Vagina (tissue), 2 donors: ENCODE data around the gene PKD1L1. TPM values are rescaled to one million over a fixed set of nuclear protein-coding genes. Genes with fewer than 3 reads are reported as not detected.

Source experiments
- DNase-seq, 2 donors: peaks; one replicate each; pipeline ENCODE4 v3.0.0-alpha.2; 2017; ENCODE audit errors: extremely low spot score in 2 of 2
- H3K27ac ChIP-seq: fragments of 200-600 bp; sonication (generic); one replicate; pipeline ENCODE4 v1.5.1; 2019
- H3K27me3 ChIP-seq: fragments of 200-600 bp; sonication (generic); one replicate; pipeline ENCODE4 v1.5.1; 2019
- H3K36me3 ChIP-seq, 2 donors: fragments of 200-600 bp; sonication (generic); one replicate each; pipeline ENCODE4 v1.5.1; 2017 to 2019
- H3K4me1 ChIP-seq: fragments of 200-600 bp; sonication (generic); one replicate; pipeline ENCODE4 v1.5.1; 2019
- H3K4me3 ChIP-seq, 2 donors: fragments of 200-600 bp; sonication (generic); 1 replicate in 1 of 2; 2 replicates in 1 of 2; pipeline ENCODE4 v1.5.1; 2016 to 2019
- H3K9me3 ChIP-seq: fragments of 200-600 bp; sonication (generic); one replicate; pipeline ENCODE4 v1.5.1; 2019
- POLR2A ChIP-seq, 2 donors: fragments of 450-650 bp; IDR thresholded peaks; one replicate each; pipeline ENCODE4 v1.6.1; 2017; ENCODE audit warnings: antibody characterized with exemption in 2 of 2, mild to moderate bottlenecking in 2 of 2, moderate library complexity in 2 of 2
- POLR2AphosphoS5 ChIP-seq, 2 donors: sonication (generic); formaldehyde crosslinking; IDR thresholded peaks; one replicate each; pipeline ENCODE4 v1.9.0; 2017; ENCODE audit warnings: antibody characterized with exemption in 2 of 2, mild to moderate bottlenecking in 2 of 2, low read depth in 1 of 2; ENCODE audit not compliant: insufficient read depth in 1 of 2
- intact Hi-C: fragments of 100-400 bp; cut with DNase I; formaldehyde crosslinking; loops from one replicate; pipeline ENCODE4 v1.15.1; 2023
- total RNA-seq: library from RNA; depleted of rRNA; stranded (reverse); fragments of >200 nt; gene quantifications from one replicate; pipeline ENCODE4 v1.2.3, GENCODE V29; 2016
- TF ChIP-seq, protein P1 (sequence below), 3 experiments: fragments of 450-650 bp in 2 of 3; fragments of 200-600 bp in 1 of 3; sonication (generic) in 1 of 3; IDR thresholded peaks; one replicate each; pipeline ENCODE4 v1.5.1; 2017 to 2019; ENCODE audit warnings: antibody characterized with exemption in 3 of 3, mild to moderate bottlenecking in 2 of 3, moderate library complexity in 2 of 3

The PKD1L1 gene
- total RNA-seq, 1 donor from 2014 or later = 0.49 TPM

DNA sequence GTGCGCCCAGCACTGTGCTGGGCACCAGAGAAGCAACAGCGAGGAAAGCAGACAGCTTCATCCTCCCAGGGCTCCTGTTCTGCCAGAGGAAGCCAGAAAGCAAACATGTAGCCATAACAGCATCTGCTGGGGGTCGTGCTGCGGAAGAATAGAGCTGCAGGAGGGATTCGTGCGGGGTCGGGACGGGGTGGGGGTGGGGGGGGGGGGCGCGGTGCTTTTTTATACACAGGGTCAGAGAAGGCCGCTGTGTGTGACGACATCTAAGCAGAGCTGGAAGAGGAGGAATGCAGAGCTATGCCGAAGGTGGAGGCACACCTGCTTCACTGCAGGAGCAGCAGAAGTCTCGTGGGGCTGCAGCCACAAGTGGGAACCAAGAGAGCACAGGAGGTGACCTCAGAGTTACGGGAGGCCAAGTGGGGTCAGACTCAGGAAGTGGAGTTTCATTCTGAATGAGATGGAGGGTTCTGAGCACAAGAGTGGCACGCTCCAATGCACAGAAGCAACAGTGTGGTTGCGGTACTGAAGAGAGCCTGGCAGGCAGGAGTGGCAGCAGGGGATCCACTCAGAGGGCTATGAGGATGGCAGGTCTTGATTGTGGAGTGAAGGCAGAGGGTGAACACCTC is 11.1 kb downstream of the PKD1L1 start:
- Histone ChIP-seq H3K4me3 (no peak overlapping the region), H3K27ac (no peak overlapping the region), H3K4me1 (peaks cover 5% of the 10 kb centered on the region), H3K9me3 (no peaks in the 10 kb centered on the region), H3K36me3 (no peaks in the 10 kb centered on the region), H3K27me3 (no peaks in the 10 kb centered on the region)
- DNase-seq = peak; percentile 74 to 79
- TF ChIP-seq, protein P1, sequence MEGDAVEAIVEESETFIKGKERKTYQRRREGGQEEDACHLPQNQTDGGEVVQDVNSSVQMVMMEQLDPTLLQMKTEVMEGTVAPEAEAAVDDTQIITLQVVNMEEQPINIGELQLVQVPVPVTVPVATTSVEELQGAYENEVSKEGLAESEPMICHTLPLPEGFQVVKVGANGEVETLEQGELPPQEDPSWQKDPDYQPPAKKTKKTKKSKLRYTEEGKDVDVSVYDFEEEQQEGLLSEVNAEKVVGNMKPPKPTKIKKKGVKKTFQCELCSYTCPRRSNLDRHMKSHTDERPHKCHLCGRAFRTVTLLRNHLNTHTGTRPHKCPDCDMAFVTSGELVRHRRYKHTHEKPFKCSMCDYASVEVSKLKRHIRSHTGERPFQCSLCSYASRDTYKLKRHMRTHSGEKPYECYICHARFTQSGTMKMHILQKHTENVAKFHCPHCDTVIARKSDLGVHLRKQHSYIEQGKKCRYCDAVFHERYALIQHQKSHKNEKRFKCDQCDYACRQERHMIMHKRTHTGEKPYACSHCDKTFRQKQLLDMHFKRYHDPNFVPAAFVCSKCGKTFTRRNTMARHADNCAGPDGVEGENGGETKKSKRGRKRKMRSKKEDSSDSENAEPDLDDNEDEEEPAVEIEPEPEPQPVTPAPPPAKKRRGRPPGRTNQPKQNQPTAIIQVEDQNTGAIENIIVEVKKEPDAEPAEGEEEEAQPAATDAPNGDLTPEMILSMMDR (IDR thresholded peaks at IDR 0.05) = no peak
- TF ChIP-seq POLR2A (IDR thresholded peaks at IDR 0.05) (no peak), POLR2AphosphoS5 (IDR thresholded peaks at IDR 0.05; ENCODE audit: insufficient read depth in 1 of 2, low read depth in 1 of 2) (no peak)
- intact Hi-C loops = no loop called here

DNA sequence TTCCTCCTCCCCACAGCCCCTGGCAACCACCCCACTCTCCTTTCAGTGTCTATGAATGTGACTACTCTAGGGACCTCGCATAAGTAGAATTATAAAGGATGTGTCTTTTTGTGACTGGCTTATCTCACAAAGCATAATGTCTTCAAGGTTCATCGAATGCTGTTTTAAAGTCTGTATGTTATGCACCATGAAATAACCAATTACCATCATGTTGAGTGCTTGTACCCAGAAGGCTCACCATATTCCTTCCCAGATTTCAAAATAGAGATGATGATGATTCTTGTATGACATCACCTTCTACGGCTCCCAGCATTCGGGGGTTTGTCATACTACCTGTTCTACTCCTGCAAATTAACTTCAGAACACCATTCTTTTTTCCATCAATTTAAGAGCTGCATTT is 11.9 kb downstream of the PKD1L1 start:
- Histone ChIP-seq H3K36me3 (no peaks in the 10 kb centered on the region), H3K27me3 (no peaks in the 10 kb centered on the region), H3K4me1 (peaks cover 5% of the 10 kb centered on the region), H3K4me3 (no peak overlapping the region), H3K27ac (no peak overlapping the region), H3K9me3 (no peaks in the 10 kb centered on the region)
- no peak for DNase-seq
- TF ChIP-seq, protein P1 (IDR thresholded peaks at IDR 0.05) = no peak
- TF ChIP-seq POLR2A (IDR thresholded peaks at IDR 0.05) (no peak), POLR2AphosphoS5 (IDR thresholded peaks at IDR 0.05; ENCODE audit: insufficient read depth in 1 of 2, low read depth in 1 of 2) (no peak)
- intact Hi-C loops = no loop called here

- peak in 1 of 2 donors; percentile 88 for DNase-seq
- H3K27me3 ChIP-seq = no peaks in the 10 kb centered on the region
- no peaks in the 10 kb centered on the region for H3K4me1 ChIP-seq
- no peaks in the 10 kb centered on the region for H3K9me3 ChIP-seq
- H3K36me3 ChIP-seq = no peaks in the 10 kb centered on the region
- H3K27ac ChIP-seq = no peak overlapping the region
- intact Hi-C loops = no loop called here
- no peak overlapping the region for H3K4me3 ChIP-seq
- TF ChIP-seq, protein P1 (IDR thresholded peaks at IDR 0.05) = no peak
- no peak for TF ChIP-seq POLR2A (IDR thresholded peaks at IDR 0.05)
- no peak for TF ChIP-seq POLR2AphosphoS5 (IDR thresholded peaks at IDR 0.05; ENCODE audit: insufficient read depth in 1 of 2, low read depth in 1 of 2)
Observed at GRCh38 chr7:47935336-47935735, 12.9 kb downstream of the PKD1L1 start.

DNA sequence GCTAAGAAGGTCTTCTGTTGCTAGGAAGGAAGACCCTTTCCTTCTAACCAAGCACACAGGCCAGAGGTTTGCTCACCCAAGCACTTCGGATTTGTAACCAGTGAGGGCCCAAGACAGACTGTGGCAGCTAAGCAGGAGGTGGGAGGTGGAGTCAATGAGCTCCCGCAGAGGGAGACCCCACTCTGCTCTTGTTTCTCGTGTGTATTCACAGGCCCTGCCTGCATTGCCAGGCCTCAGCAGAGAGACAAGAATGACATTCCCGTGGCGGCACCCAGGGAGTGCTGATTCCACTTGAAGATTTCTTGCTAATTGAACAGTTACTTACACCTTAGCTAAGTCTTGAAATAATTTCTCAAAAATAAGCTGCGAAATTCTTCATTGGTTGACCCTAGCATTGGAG is 13.4 kb downstream of the PKD1L1 start:
- Histone ChIP-seq H3K36me3 (no peaks in the 10 kb centered on the region), H3K27me3 (no peaks in the 10 kb centered on the region), H3K9me3 (no peaks in the 10 kb centered on the region), H3K27ac (no peak overlapping the region), H3K4me1 (no peaks in the 10 kb centered on the region), H3K4me3 (no peak overlapping the region)
- no peak for DNase-seq
- no peak for TF ChIP-seq POLR2A (IDR thresholded peaks at IDR 0.05)
- no peak for TF ChIP-seq POLR2AphosphoS5 (IDR thresholded peaks at IDR 0.05; ENCODE audit: insufficient read depth in 1 of 2, low read depth in 1 of 2)
- TF ChIP-seq, protein P1 (IDR thresholded peaks at IDR 0.05) = no peak
- intact Hi-C loops = no loop called here

- Histone ChIP-seq H3K9me3 (no peaks in the 10 kb centered on the region), H3K4me1 (no peaks in the 10 kb centered on the region), H3K4me3 (no peak overlapping the region), H3K27me3 (no peaks in the 10 kb centered on the region), H3K36me3 (no peaks in the 10 kb centered on the region), H3K27ac (no peak overlapping the region)
- TF ChIP-seq POLR2AphosphoS5 (IDR thresholded peaks at IDR 0.05; ENCODE audit: insufficient read depth in 1 of 2, low read depth in 1 of 2) = no peak
- TF ChIP-seq POLR2A (IDR thresholded peaks at IDR 0.05) = no peak
- TF ChIP-seq, protein P1 (IDR thresholded peaks at IDR 0.05) = no peak
- intact Hi-C loops = no loop called here
- no peak for DNase-seq
Observed at GRCh38 chr7:47933215-47933614, 15.1 kb downstream of the PKD1L1 start.
